Body of pancreas (tissue), 4 donors: Measurements from ENCODE around the gene SIN3B. TPM values are rescaled to one million over a fixed set of nuclear protein-coding genes. Genes with fewer than 3 reads are reported as not detected.

ENCODE experiments used
- ATAC-seq: fragments of 150-250 bp; one replicate; pipeline ENCODE4 v1.9.1; 2016
- DNase-seq, 4 donors: peaks; one replicate each; pipeline ENCODE4 v3.0.0-alpha.2; 2019
- H3K27ac ChIP-seq, 4 donors: fragments of 200-600 bp; sonication (generic); 1 replicate in 3 of 4; 2 replicates in 1 of 4; pipeline versions ENCODE4 v1.5.1 to v1.6.1; 2016 to 2019; ENCODE audit warnings: mild to moderate bottlenecking in 1 of 4, mixed read lengths in 1 of 4, moderate library complexity in 1 of 4
- H3K27me3 ChIP-seq, 2 donors: fragments of 200-600 bp; sonication (generic); one replicate each; pipeline ENCODE4 v1.6.0; 2016; ENCODE audit warnings: mild to moderate bottlenecking in 1 of 2
- H3K36me3 ChIP-seq, 2 donors: fragments of 200-600 bp; sonication (generic); replicated peaks in 1 of 2; 2 replicates each; pipeline ENCODE4 v1.5.1; 2016; ENCODE audit warnings: low read depth in 2 of 2; ENCODE audit not compliant: insufficient read depth in 1 of 2
- H3K4me1 ChIP-seq: fragments of 200-600 bp; sonication (generic); one replicate; pipeline ENCODE4 v1.6.0; 2016
- H3K4me3 ChIP-seq, 2 donors: fragments of 200-600 bp; sonication (generic); 1 replicate in 1 of 2; 2 replicates in 1 of 2; pipeline ENCODE4 v1.5.1; 2016 to 2019
- H3K9me3 ChIP-seq, 3 donors: fragments of 200-600 bp; sonication (generic); 1 replicate in 2 of 3; 2 replicates in 1 of 3; pipeline ENCODE4 v1.5.1; 2016
- CTCF ChIP-seq, 7 experiments: fragments of 450-650 bp in 4 of 7; fragments of 200-600 bp in 3 of 7; sonication (generic) in 3 of 7; IDR thresholded peaks; one replicate each; pipeline ENCODE4 v1.5.1; 2016 to 2019; ENCODE audit warnings: antibody characterized with exemption in 7 of 7
- POLR2A ChIP-seq, 3 donors: fragments of 450-650 bp; IDR thresholded peaks; one replicate each; pipeline ENCODE4 v1.6.1; 2016; ENCODE audit warnings: antibody characterized with exemption in 3 of 3, mild to moderate bottlenecking in 2 of 3
- WGBS, 2 donors: methylation state at CpG; one replicate each; pipeline ENCODE4 v1.1.5; 2017; 5-methylcytosine and 5-hydroxymethylcytosine counted together
- intact Hi-C: fragments of 100-400 bp; cut with DNase I; formaldehyde crosslinking; loops from one replicate; pipeline ENCODE4 v1.15.1; 2023
- total RNA-seq, 2 donors: library from RNA; depleted of rRNA; stranded (reverse); fragments of >200 nt; gene quantifications; one replicate each; pipeline ENCODE4 v1.1.0, GENCODE V29; 2016

SIN3B gene
- total RNA-seq, 2 donors from 2014 or later: 21.5 to 71.2 TPM

- 52 to 62% methylated on average over 4 of the region's 4 CpGs for WGBS, 2 donors
- Histone ChIP-seq H3K4me3 (no peak overlapping the region), H3K4me1 (no peaks in the 10 kb centered on the region), H3K36me3 (no peaks in the 10 kb centered on the region), H3K27ac (no peak overlapping the region), H3K27me3 (no peaks in the 10 kb centered on the region), H3K9me3 (peaks cover 0 to 8% (median 0%) of the 10 kb centered on the region in 3 donors)
- intact Hi-C loops: no loop called here
- DNase-seq (no peak), ATAC-seq (no peak)
- TF ChIP-seq CTCF (IDR thresholded peaks at IDR 0.05) (no peak), POLR2A (IDR thresholded peaks at IDR 0.05) (no peak)
Measured at GRCh38 chr19:16919496-16919895, 90.3 kb downstream of the SIN3B start.

GRCh38 chr19:16920816-16921529 lies 91.8 kb downstream of the SIN3B start:
- Histone ChIP-seq H3K27ac (no peak overlapping the region), H3K27me3 (no peaks in the 10 kb centered on the region), H3K4me3 (no peak overlapping the region), H3K36me3 (no peaks in the 10 kb centered on the region), H3K4me1 (no peaks in the 10 kb centered on the region), H3K9me3 (no peaks in the 10 kb centered on the region)
- 50 to 66% methylated on average over 2 to 12 of the region's 12 CpGs for WGBS, 2 donors
- TF ChIP-seq CTCF (IDR thresholded peaks at IDR 0.05) (no peak), POLR2A (IDR thresholded peaks at IDR 0.05) (no peak)
- intact Hi-C loops: no loop called here
- DNase-seq (no peak), ATAC-seq (no peak)

GRCh38 chr19:16921766-16922591 lies 92.8 kb downstream of the SIN3B start:
- no peaks in the 10 kb centered on the region for H3K4me1 ChIP-seq
- H3K27me3 ChIP-seq: no peaks in the 10 kb centered on the region
- no peak overlapping the region for H3K4me3 ChIP-seq
- H3K27ac ChIP-seq: no peak overlapping the region
- no peaks in the 10 kb centered on the region for H3K9me3 ChIP-seq
- no peak for TF ChIP-seq CTCF (IDR thresholded peaks at IDR 0.05)
- no peak for TF ChIP-seq POLR2A (IDR thresholded peaks at IDR 0.05)
- ATAC-seq (no peak), DNase-seq (no peak)
- 58 to 74% methylated on average over 9 to 21 of the region's 21 CpGs for WGBS, 2 donors
- intact Hi-C loops: no loop called here
- H3K36me3 ChIP-seq: no peaks in the 10 kb centered on the region

GRCh38 chr19:16922592-16922934 lies 93.4 kb downstream of the SIN3B start:
- no peaks in the 10 kb centered on the region for H3K4me1 ChIP-seq
- no peak for DNase-seq
- no peaks in the 10 kb centered on the region for H3K36me3 ChIP-seq
- no peak overlapping the region for H3K27ac ChIP-seq
- no peak for TF ChIP-seq CTCF (IDR thresholded peaks at IDR 0.05)
- no peak for TF ChIP-seq POLR2A (IDR thresholded peaks at IDR 0.05)
- 45 to 83% methylated on average over 1 of the region's 1 CpG for WGBS, 2 donors
- H3K27me3 ChIP-seq: no peaks in the 10 kb centered on the region
- no peaks in the 10 kb centered on the region for H3K9me3 ChIP-seq
- intact Hi-C loops: no loop called here
- H3K4me3 ChIP-seq: no peak overlapping the region
- no peak for ATAC-seq
